M059J (cell line): ENCODE results near the gene ZMYM3. TPM values are rescaled to one million over a fixed set of nuclear protein-coding genes. Genes with fewer than 3 reads are reported as not detected.

Experiments used
- DNase-seq: peaks from one replicate; pipeline ENCODE4 v3.0.0-alpha.2; 2012; ENCODE audit warnings: low read depth
- total RNA-seq: library from RNA; depleted of rRNA; stranded (reverse); fragments of >200 nt; shearing (Covaris generic); gene quantifications from 2 replicates; pipeline ENCODE4 v1.2.3, GENCODE V29; 2014; rRNA removed

The ZMYM3 gene
- total RNA-seq, 1 experiment from 2014 or later: 64.0 TPM

DNA sequence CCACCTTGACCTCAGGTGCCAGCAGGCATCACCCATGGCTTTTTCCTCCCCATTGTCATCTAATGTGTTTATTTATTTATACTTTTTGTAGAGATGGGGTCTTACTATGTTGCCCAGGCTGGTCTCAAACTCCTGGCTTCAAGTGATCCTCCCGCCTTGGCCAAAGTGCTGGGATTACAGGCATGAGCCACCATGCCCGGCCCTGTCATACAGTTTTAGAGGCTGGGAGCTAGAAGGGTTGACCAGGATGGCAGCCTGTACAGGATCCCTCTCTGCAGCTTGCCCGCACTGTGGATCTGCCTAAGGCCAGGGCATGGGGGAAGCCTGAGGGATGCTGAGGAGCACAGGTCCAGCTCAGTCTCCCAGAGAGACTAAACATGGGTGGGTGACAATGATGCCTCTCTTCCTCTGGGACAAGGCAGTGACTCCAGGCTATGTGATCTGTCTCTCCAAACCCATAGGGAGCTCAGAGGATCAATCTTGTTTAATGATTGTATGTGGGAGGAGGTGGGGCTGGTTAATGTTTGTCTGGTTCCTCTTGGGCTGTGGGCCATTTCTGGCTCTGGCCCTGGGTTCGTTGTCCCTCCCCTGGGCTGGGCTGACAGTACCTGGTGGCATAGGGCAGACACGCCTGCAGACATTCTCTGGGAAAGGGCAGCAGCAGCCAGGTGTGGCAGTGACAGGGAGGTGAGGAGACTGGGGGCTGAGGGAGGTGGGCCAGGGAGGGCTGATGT lies 39.2 kb downstream of the ZMYM3 start:
- DNase-seq: no peak

DNA sequence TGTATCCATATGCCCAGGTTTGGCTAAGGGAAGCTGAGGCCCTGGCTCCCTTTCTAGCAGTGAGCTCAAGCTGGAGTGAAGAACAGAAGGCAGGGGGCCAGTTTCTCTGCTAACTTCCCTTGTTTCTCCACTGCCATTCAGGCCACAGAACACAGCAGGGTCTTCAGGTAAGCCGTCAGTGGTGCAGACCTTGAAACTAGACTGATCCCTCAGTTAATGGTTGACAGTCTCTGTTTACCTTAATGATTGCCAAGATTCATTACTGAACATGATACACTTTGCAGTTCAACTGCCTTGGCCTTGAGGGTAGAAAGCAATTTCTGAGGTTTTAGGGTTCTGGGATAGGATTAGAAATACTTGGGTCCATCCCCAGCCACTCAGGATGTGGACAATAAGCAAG lies 39.8 kb downstream of the ZMYM3 start:
- no peak for DNase-seq

DNA sequence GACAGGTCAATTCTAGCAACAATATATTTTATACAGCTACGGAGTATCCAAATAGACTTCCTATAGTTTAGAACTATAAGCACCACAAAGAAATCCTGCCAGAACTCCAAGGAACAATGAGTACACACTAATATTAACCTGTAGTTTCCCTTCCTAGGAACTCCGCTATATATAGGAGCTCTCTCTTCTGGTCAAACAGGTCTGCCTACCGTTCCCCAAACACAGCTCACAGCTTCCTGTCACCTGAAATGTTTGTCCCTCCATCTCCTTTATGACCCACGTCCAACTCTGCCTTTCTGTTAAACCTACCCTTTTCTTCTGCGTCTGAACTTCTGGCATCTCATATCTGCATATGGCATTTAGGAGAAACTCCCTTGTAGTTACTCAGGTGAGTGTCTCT lies 41.4 kb downstream of the ZMYM3 start:
- DNase-seq: no peak

DNA sequence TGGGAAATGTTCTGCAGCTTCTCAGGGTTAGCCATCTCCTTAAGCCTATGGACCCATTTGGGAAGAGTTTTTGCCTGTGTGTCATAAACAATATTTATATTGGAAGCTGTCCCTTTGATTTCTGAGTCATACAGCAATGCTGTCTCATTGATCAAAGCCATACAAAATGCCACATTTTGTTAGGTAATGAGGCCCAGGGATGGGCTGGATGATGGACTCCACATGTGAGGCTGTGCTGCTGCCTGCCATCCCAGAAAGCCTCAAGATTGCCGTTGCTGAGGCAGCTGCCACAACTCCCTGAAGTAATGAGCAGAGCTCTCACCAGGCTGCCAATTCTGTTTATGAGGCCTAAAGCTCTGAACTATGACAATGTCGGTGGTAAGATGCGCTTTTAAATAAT lies 43.1 kb downstream of the ZMYM3 start:
- no peak for DNase-seq

DNA sequence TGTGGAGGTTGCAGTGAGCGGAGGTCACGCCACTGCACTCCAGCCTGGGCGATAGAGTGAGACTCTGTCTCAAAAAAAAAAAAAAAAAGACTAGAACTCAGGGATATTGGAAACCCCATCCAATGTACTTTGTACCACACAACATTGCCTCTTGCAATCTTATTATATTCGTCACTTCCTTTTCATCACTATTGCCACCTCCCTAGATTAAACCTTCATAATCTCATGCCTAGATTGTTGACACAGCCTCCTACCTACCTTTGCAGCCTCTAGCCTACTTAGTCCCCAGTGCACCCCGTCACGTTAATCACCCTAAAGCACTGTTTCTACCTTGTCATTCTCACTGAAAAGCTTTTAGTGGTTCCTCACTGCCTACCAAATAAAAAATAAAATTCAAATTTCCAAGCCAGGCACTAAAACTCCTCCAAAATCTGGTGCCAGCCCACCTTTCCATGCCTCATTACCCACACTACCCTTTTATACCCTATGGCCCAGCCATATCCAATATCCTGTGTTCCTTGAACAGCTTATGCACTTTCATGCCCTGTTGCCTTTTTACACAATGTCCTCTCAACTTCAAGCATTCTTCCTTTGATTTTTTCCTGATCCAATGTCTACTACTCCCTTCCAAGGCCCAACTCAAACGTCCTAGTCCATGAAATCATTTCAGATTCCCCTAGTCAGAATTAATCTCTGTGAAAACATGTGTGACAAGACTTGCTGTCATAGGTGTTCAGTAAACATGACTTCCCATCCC lies 54.5 kb downstream of the ZMYM3 start:
- DNase-seq: no peak

DNA sequence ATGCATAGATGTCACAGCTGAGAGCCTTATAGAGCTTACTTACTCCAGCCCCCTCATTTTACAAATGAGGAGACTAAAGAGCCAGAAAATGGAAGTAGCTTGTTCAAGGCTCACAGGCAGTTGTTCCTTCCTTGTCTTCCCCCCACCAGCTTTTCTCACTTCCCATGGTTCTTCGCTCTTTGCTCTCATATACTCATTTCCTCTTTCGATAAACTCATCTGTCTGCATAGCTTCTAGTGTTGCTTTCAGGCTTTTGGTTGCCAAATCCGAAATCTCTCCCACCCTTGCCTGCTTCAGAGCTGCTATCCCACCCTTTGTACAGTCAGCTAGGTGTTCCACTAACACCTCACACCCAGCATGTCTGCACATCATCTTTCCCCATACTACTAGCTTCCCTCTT lies 55.9 kb downstream of the ZMYM3 start:
- DNase-seq: no peak

DNA sequence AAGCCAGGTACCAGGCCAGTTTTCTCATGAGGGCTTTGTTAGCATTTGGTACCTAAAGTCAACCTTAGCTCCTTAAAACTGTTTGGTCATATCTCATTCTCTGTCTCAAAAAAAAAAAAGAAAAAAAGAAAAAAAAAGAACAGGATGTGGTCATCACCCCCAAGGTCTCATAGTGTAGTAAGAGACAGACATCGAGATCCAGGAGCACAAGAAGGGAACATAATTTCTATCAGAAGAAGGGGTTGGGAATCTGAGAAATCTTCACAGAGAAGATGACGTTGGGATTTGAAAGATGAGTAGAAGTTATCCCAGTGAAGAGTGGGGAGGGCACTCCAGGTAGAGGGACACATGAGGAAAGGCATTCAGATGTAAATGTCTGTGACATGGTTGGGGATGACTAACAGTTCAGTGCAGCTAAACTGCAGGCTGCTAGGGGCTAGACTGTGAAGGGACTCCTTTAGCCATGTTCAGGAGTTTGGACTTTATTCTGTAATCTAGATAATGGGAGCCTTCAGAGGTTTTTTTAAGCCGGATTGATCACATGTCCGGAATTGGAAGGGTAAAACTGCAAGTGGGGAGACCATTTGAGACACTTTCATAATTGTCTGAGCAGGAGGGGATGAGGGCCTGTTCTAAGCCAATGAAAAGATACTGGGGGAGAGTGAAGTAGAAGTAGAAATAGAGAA lies 57.8 kb downstream of the ZMYM3 start:
- DNase-seq: peak; percentile 34

DNA sequence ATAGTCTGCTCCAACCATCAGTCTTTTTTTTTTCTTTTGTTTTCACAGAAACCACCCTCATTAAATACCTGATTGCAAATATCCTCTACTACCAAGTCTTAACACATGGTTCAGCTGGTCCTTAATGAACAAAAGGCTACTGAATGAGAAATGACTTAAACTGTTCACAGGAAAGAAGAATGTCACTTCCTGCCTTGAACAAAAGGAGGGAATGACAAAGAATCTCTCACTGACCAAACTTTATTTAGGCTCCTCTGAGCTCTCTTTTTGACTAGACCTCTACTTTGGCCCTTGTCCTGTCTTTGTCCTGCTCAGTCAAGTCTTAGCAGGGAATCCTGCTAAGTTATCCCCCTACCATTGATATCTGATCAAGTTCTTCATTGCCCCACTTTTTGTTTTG lies 62.7 kb downstream of the ZMYM3 start:
- DNase-seq: no peak

Other genes with a start within 250 kb of the ZMYM3 start
- 93.5 and 100 TPM in 2 replicates for gene SNX12, start 185.8 kb downstream of the ZMYM3 start, total RNA-seq
- 4.2 and 5.2 TPM in 2 replicates for gene FOXO4, start 158.3 kb downstream of the ZMYM3 start, total RNA-seq
- gene CXorf65, start 147.4 kb downstream of the ZMYM3 start, total RNA-seq: not detected in 2 replicates
- 2.8 and 5.3 TPM in 2 replicates for gene IL2RG, start 142.6 kb downstream of the ZMYM3 start, total RNA-seq
- 19.6 and 42.5 TPM in 2 replicates for gene MED12, start 135.5 kb downstream of the ZMYM3 start, total RNA-seq
- 0.10 and 0.15 TPM in 2 replicates for gene NLGN3, start 109.3 kb downstream of the ZMYM3 start, total RNA-seq
- gene GJB1, start 30.9 kb downstream of the ZMYM3 start, total RNA-seq: not detected in 2 replicates
- gene NONO, start 29.5 kb upstream of the ZMYM3 start, total RNA-seq: 628 and 786 TPM in 2 replicates
- 2.2 TPM in 1 of 2 replicates, not detected in the other for gene ITGB1BP2, start 47.6 kb upstream of the ZMYM3 start, total RNA-seq
- 21.8 and 30.9 TPM in 2 replicates for gene TAF1, start 112.2 kb upstream of the ZMYM3 start, total RNA-seq